ENCODE measurements around the gene CIDEC. TPM values are rescaled to one million over a fixed set of nuclear protein-coding genes. Genes with fewer than 3 reads are reported as not detected.
"Not testable (repeated sequence)": the region's sequence is repeated elsewhere in the genome, so short reads cannot be mapped to it uniquely, and the experiment has no call there.

CIDEC gene
- total and polyA plus RNA-seq, 5 donors from 2014 or later: not detected

GRCh38 chr3:9867106-9867505 is 12.9 kb downstream of the CIDEC start:
- Mint-ChIP-seq H3K4me3 (peak overlapping the region in 1 of 4 donors; percentile 51), H3K9me3 (no peaks in the 10 kb centered on the region), H3K36me3 (no peaks in the 10 kb centered on the region), H3K27ac (no peak overlapping the region), H3K27me3 (peaks cover 8% of the 10 kb centered on the region), H3K4me1 (peaks cover 0 to 5% (median 0%) of the 10 kb centered on the region in 4 donors)
- no peaks in the 10 kb centered on the region for H3K9me3 ChIP-seq (ENCODE audit: control insufficient read depth in 2 of 2, low read length in 2 of 2)
- H3K27ac ChIP-seq (ENCODE audit: insufficient read depth, low read length, poor library complexity, severe bottlenecking): no peak overlapping the region
- DNase-seq (no peak), ATAC-seq (ENCODE audit: low read depth in 2 of 2) (no peak)
- H3K27me3 ChIP-seq (ENCODE audit: control insufficient read depth, insufficient read depth, low read length): no peaks in the 10 kb centered on the region
- no peak overlapping the region for H3K4me3 ChIP-seq (ENCODE audit: low read depth, low read length)
- peaks cover 8% of the 10 kb centered on the region for H3K4me1 ChIP-seq (ENCODE audit: control insufficient read depth, insufficient read depth, low read length, poor library complexity, severe bottlenecking)
- H3K36me3 ChIP-seq (ENCODE audit: control insufficient read depth, insufficient read depth, low read length): no peaks in the 10 kb centered on the region

GRCh38 chr3:9866639-9867038 is 13.4 kb downstream of the CIDEC start:
- ATAC-seq (ENCODE audit: low read depth in 2 of 2) (no peak), DNase-seq (no peak)
- H3K27me3 ChIP-seq (ENCODE audit: control insufficient read depth, insufficient read depth, low read length): no peaks in the 10 kb centered on the region
- H3K36me3 Mint-ChIP-seq: no peaks in the 10 kb centered on the region
- H3K9me3 ChIP-seq (ENCODE audit: control insufficient read depth in 2 of 2, low read length in 2 of 2): no peaks in the 10 kb centered on the region
- no peak overlapping the region for H3K27ac Mint-ChIP-seq
- no peak overlapping the region for H3K27ac ChIP-seq (ENCODE audit: insufficient read depth, low read length, poor library complexity, severe bottlenecking)
- peaks cover 13% of the 10 kb centered on the region for H3K27me3 Mint-ChIP-seq
- H3K36me3 ChIP-seq (ENCODE audit: control insufficient read depth, insufficient read depth, low read length): no peaks in the 10 kb centered on the region
- peaks cover 8% of the 10 kb centered on the region for H3K4me1 ChIP-seq (ENCODE audit: control insufficient read depth, insufficient read depth, low read length, poor library complexity, severe bottlenecking)
- H3K4me1 Mint-ChIP-seq: peaks cover 0 to 8% (median 0%) of the 10 kb centered on the region in 4 donors
- H3K4me3 ChIP-seq (ENCODE audit: low read depth, low read length): no peak overlapping the region
- no peaks in the 10 kb centered on the region for H3K9me3 Mint-ChIP-seq
- H3K4me3 Mint-ChIP-seq: no peak overlapping the region

- not testable (repeated sequence) for H3K9me3 ChIP-seq (ENCODE audit: control insufficient read depth in 2 of 2, low read length in 2 of 2); H3K4me1 ChIP-seq (ENCODE audit: control insufficient read depth, insufficient read depth, low read length, poor library complexity, severe bottlenecking); H3K36me3 Mint-ChIP-seq; H3K9me3 Mint-ChIP-seq; H3K4me3 Mint-ChIP-seq; H3K4me3 ChIP-seq (ENCODE audit: low read depth, low read length); DNase-seq; H3K27me3 ChIP-seq (ENCODE audit: control insufficient read depth, insufficient read depth, low read length); H3K4me1 Mint-ChIP-seq; H3K36me3 ChIP-seq (ENCODE audit: control insufficient read depth, insufficient read depth, low read length); H3K27ac ChIP-seq (ENCODE audit: insufficient read depth, low read length, poor library complexity, severe bottlenecking); ATAC-seq (ENCODE audit: low read depth in 2 of 2); H3K27ac Mint-ChIP-seq
- peaks cover 18% of the 10 kb centered on the region for H3K27me3 Mint-ChIP-seq
Observed at GRCh38 chr3:9865125-9865637, 14.9 kb downstream of the CIDEC start.

- no peak overlapping the region for H3K27ac ChIP-seq (ENCODE audit: insufficient read depth, low read length, poor library complexity, severe bottlenecking)
Observed at GRCh38 chr3:9864200-9864927, 15.7 kb downstream of the CIDEC start.

GRCh38 chr3:9863058-9863772 is 16.8 kb downstream of the CIDEC start:
- Mint-ChIP-seq H3K4me3 (peak overlapping the region in 1 of 4 donors; percentile 24), H3K27ac (no peak overlapping the region)
- ATAC-seq (ENCODE audit: low read depth in 2 of 2): no peak

More at GRCh38 chr3:9864200-9864927, 15.7 kb downstream of the CIDEC start:
- Mint-ChIP-seq H3K27ac (no peak overlapping the region), H3K27me3 (peaks cover 18% of the 10 kb centered on the region), H3K9me3 (no peaks in the 10 kb centered on the region), H3K4me3 (no peak overlapping the region), H3K4me1 (peaks cover 0 to 8% (median 0%) of the 10 kb centered on the region in 4 donors), H3K36me3 (no peaks in the 10 kb centered on the region)
- Histone ChIP-seq H3K36me3 (ENCODE audit: control insufficient read depth, insufficient read depth, low read length) (no peaks in the 10 kb centered on the region), H3K4me3 (ENCODE audit: low read depth, low read length) (no peak overlapping the region), H3K27me3 (ENCODE audit: control insufficient read depth, insufficient read depth, low read length) (no peaks in the 10 kb centered on the region), H3K9me3 (ENCODE audit: control insufficient read depth in 2 of 2, low read length in 2 of 2) (no peaks in the 10 kb centered on the region), H3K4me1 (ENCODE audit: control insufficient read depth, insufficient read depth, low read length, poor library complexity, severe bottlenecking) (peaks cover 8% of the 10 kb centered on the region)
- DNase-seq (no peak), ATAC-seq (ENCODE audit: low read depth in 2 of 2) (no peak)

GRCh38 chr3:9862391-9863057 is 17.5 kb downstream of the CIDEC start:
- no peak overlapping the region for H3K4me3 Mint-ChIP-seq
- peak; percentile 50 to 52 for ATAC-seq (ENCODE audit: low read depth in 2 of 2)

More at GRCh38 chr3:9863058-9863772, 16.8 kb downstream of the CIDEC start:
- no peak overlapping the region for H3K27ac ChIP-seq (ENCODE audit: insufficient read depth, low read length, poor library complexity, severe bottlenecking)
- Mint-ChIP-seq H3K9me3 (no peaks in the 10 kb centered on the region), H3K36me3 (no peaks in the 10 kb centered on the region), H3K4me1 (peaks cover 0 to 8% (median 0%) of the 10 kb centered on the region in 4 donors), H3K27me3 (peaks cover 18% of the 10 kb centered on the region)
- no peak overlapping the region for H3K4me3 ChIP-seq (ENCODE audit: low read depth, low read length)
- no peaks in the 10 kb centered on the region for H3K9me3 ChIP-seq (ENCODE audit: control insufficient read depth in 2 of 2, low read length in 2 of 2)
- no peaks in the 10 kb centered on the region for H3K36me3 ChIP-seq (ENCODE audit: control insufficient read depth, insufficient read depth, low read length)
- peaks cover 8% of the 10 kb centered on the region for H3K4me1 ChIP-seq (ENCODE audit: control insufficient read depth, insufficient read depth, low read length, poor library complexity, severe bottlenecking)
- no peaks in the 10 kb centered on the region for H3K27me3 ChIP-seq (ENCODE audit: control insufficient read depth, insufficient read depth, low read length)
- no peak for DNase-seq

GRCh38 chr3:9861626-9862130 is 18.4 kb downstream of the CIDEC start:
- Mint-ChIP-seq H3K4me3 (no peak overlapping the region), H3K27ac (peak overlapping the region in 1 of 3 donors; percentile 69), H3K4me1 (peaks cover 0 to 8% (median 0%) of the 10 kb centered on the region in 4 donors)

More at GRCh38 chr3:9862391-9863057, 17.5 kb downstream of the CIDEC start:
- DNase-seq: peak in 1 of 3 donors; percentile 10
- Histone ChIP-seq H3K36me3 (ENCODE audit: control insufficient read depth, insufficient read depth, low read length) (no peaks in the 10 kb centered on the region), H3K9me3 (ENCODE audit: control insufficient read depth in 2 of 2, low read length in 2 of 2) (no peaks in the 10 kb centered on the region), H3K27ac (ENCODE audit: insufficient read depth, low read length, poor library complexity, severe bottlenecking) (no peak overlapping the region), H3K4me1 (ENCODE audit: control insufficient read depth, insufficient read depth, low read length, poor library complexity, severe bottlenecking) (peaks cover 8% of the 10 kb centered on the region), H3K27me3 (ENCODE audit: control insufficient read depth, insufficient read depth, low read length) (no peaks in the 10 kb centered on the region), H3K4me3 (ENCODE audit: low read depth, low read length) (no peak overlapping the region)
- H3K27me3 Mint-ChIP-seq: peaks cover 18% of the 10 kb centered on the region
- no peak overlapping the region for H3K27ac Mint-ChIP-seq
- no peaks in the 10 kb centered on the region for H3K36me3 Mint-ChIP-seq
- no peaks in the 10 kb centered on the region for H3K9me3 Mint-ChIP-seq
- H3K4me1 Mint-ChIP-seq: peaks cover 0 to 8% (median 0%) of the 10 kb centered on the region in 4 donors

More at GRCh38 chr3:9861626-9862130, 18.4 kb downstream of the CIDEC start:
- DNase-seq (no peak), ATAC-seq (ENCODE audit: low read depth in 2 of 2) (no peak)
- H3K9me3 ChIP-seq (ENCODE audit: control insufficient read depth in 2 of 2, low read length in 2 of 2): no peaks in the 10 kb centered on the region
- no peaks in the 10 kb centered on the region for H3K36me3 ChIP-seq (ENCODE audit: control insufficient read depth, insufficient read depth, low read length)
- H3K9me3 Mint-ChIP-seq: no peaks in the 10 kb centered on the region
- no peak overlapping the region for H3K4me3 ChIP-seq (ENCODE audit: low read depth, low read length)
- peaks cover 8% of the 10 kb centered on the region for H3K4me1 ChIP-seq (ENCODE audit: control insufficient read depth, insufficient read depth, low read length, poor library complexity, severe bottlenecking)
- no peaks in the 10 kb centered on the region for H3K36me3 Mint-ChIP-seq
- peaks cover 18% of the 10 kb centered on the region for H3K27me3 Mint-ChIP-seq
- no peak overlapping the region for H3K27ac ChIP-seq (ENCODE audit: insufficient read depth, low read length, poor library complexity, severe bottlenecking)
- no peaks in the 10 kb centered on the region for H3K27me3 ChIP-seq (ENCODE audit: control insufficient read depth, insufficient read depth, low read length)

Measured in CD4-positive, CD25-positive, alpha-beta regulatory T cell (primary cell).